C4-2B (cell line): Measurements from ENCODE around the gene AGTRAP.
A peak's percentile ranks its signal among the peaks of the same experiment; 100 is the strongest.

ENCODE experiments used
- CTCF ChIP-seq: fragments of 450-650 bp; conservative IDR thresholded peaks from 2 replicates; pipeline ENCODE4 v1.5.1; 2017; ENCODE audit warnings: mild to moderate bottlenecking
- ZFX ChIP-seq: fragments of 450-650 bp; IDR thresholded peaks from 2 replicates; pipeline ENCODE4 v1.6.1; 2017

GRCh38 chr1:11720033-11720376 is 15.9 kb upstream of the AGTRAP start:
- TF ChIP-seq CTCF (peak; percentile 70), ZFX (no peak)
